ENCODE results near the gene CAT.

DNA sequence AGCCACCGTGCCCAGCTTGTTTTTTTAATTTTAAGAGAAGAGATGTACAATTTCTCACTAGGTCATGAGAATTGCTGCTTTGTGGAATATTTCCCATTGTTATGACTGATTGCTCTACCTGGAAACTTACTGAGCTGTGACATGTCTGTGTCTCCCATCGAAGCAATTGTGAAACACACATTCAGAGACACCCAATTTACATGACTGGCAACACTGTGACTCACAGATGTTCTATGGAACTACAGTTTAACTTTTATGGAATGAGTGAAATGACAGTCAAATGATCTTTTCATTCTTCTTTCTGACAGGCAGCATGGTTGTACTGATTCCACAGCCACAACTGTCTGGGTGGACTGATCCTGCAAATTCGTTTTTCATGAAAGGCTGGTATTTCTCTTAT lies 42.6 kb downstream of the CAT start:
- TF ChIP-seq POLR2A (IDR thresholded peaks at IDR 0.05; ENCODE audit: low read depth, low read length) (no peak), TAF1 (IDR thresholded peaks at IDR 0.05; ENCODE audit: low read depth, low read length) (no peak), POLR2AphosphoS5 (IDR thresholded peaks at IDR 0.05; ENCODE audit: low read depth, low read length) (no peak), SPI1 (IDR thresholded peaks at IDR 0.05; ENCODE audit: low read depth, low read length) (no peak)
